ENCODE measurements around the gene PAX7. TPM values are rescaled to one million over a fixed set of nuclear protein-coding genes. Genes with fewer than 3 reads are reported as not detected.
A peak's percentile ranks its signal among the peaks of the same experiment; 100 is the strongest.

Gene PAX7
- total and polyA plus RNA-seq, 2 donors (not counting 3 experiments of a cell fraction or from before 2014, with no cell fraction given) = not detected

DNA sequence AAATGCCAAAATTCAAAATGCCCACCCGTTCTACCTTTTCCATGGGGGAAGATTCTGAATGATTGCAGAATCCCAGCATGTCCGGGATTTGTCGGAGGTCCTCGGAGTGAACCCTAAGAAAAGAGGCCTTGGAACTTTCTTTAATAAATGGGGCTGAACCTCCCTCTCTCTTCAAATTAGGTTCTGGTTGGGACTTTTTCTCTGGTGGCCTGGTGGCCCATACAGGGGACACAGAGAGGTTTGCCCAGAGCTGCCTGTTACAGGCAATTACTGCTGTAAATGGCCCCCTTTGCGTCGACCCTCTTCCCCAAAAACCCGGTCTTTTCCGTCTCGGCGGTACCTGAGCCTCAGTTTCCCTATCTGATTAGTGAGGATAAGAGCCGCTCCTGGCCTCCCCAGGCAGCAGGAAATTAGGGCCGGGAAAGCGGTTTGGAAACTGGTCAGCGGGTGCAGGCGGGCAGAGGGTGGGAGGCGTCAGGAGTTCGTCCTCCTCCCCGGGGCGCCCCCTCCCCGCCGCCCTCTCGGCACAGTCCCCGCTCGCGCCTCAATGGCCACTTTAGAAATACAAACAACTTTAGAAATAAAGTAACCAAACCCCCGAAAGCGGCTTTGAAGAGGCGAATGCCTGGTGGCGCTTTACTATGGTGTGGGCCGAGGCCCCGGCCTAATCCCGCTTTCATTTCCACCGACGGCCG lies 15.6 kb downstream of the PAX7 start:
- H2AFZ ChIP-seq (ENCODE audit: low read depth, low read length) = no peak overlapping the region

DNA sequence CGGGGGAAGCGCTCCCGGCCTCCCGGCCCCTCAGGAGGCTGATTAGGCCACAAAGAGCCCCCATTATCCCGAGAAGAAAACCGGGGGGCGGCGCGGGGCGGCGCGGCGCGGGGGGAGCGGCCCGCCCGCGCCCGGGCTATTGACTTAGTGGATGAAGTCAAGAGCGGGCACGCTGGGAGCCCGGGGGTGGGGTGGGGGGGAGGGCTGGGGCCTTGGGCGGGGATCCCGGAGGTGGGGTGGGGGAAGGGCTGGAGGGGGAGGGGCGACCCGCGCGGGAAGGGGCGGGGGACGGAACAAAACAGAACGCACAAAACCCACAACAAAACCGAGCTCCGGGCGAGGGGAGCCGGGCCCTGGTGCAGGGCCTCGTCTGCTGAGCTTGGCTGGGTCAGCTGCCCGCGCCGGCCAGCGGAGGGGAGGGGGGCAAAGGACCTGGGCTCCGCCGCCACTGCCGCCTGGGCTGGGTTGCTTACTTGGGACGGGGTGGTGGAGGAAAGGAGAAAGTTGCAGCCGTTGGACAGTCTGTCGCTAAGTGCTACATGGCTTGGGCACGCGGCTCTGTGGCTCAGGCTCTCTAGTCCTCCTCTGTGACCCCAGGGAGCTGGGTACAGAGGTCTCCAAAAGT lies 16.3 kb downstream of the PAX7 start:
- no peak for FAIRE-seq
- no peak overlapping the region for H3K9ac ChIP-seq (replicated peaks; ENCODE audit: extremely low read depth, insufficient read depth, low read length)
- BruUV-seq (replicated peaks) = no TSS peak

More for the DNA sequence above, 15.6 kb downstream of the PAX7 start:
- Histone ChIP-seq H3K4me1 (ENCODE audit: control insufficient read depth, extremely low read depth, insufficient read depth, low read length) (no peaks in the 10 kb centered on the region), H3K36me3 (ENCODE audit: control insufficient read depth in 2 of 2, extremely low read depth in 1 of 2, insufficient read depth in 2 of 2, low read length in 2 of 2) (no peaks in the 10 kb centered on the region), H3K79me2 (ENCODE audit: control insufficient read depth, insufficient read depth, low read length) (no peaks in the 10 kb centered on the region), H3K9me3 (replicated peaks; ENCODE audit: control insufficient read depth, insufficient read depth, low read length) (no peaks in the 10 kb centered on the region), H3K4me2 (ENCODE audit: insufficient read depth, low read length) (no peak overlapping the region), H3K9ac (replicated peaks; ENCODE audit: extremely low read depth, insufficient read depth, low read length) (no peak overlapping the region), H3K9me1 (replicated peaks; ENCODE audit: control insufficient read depth, extremely low read depth, insufficient read depth, low read length) (no peaks in the 10 kb centered on the region), H3K27ac (ENCODE audit: insufficient read depth, low read depth, low read length) (no peak overlapping the region), H3K4me3 (replicated peaks in 1 of 3; ENCODE audit: insufficient read depth in 1 of 3, low read depth in 1 of 3, low read length in 3 of 3) (no peak overlapping the region), H4K20me1 (replicated peaks; ENCODE audit: control insufficient read depth, extremely low read depth, insufficient read depth, low read length) (no peaks in the 10 kb centered on the region), H3K27me3 (ENCODE audit: control insufficient read depth in 2 of 2, insufficient read depth in 2 of 2, low read length in 2 of 2) (peaks cover 67 to 74% of the 10 kb centered on the region in 2 experiments)
- peak; percentile 57 for TF ChIP-seq EZH2 (IDR thresholded peaks at IDR 0.05; ENCODE audit: borderline replicate concordance, low read depth, low read length, severe bottlenecking)
- no peak for TF ChIP-seq MYC (IDR thresholded peaks at IDR 0.05; ENCODE audit: low read depth, low read length)
- no peak for TF ChIP-seq JUN (IDR thresholded peaks at IDR 0.05; ENCODE audit: borderline replicate concordance, insufficient read depth, insufficient read length, low read depth)
- ChIA-PET CTCF (no interaction called here), POLR2A (no interaction called here)
- FAIRE-seq (no peak), DNase-seq (ENCODE audit: low read depth, low spot score) (no peak)
- dilution Hi-C loops (cut with MboI; ENCODE audit: extremely low pct_ligation_motif_present, low sequenced_read_pairs) = no loop called here
- intact Hi-C loops (cut with micrococcal nuclease) = no loop called here
- BruUV-seq (replicated peaks) = no TSS peak

More for the DNA sequence above, 16.3 kb downstream of the PAX7 start:
- ChIA-PET CTCF (no interaction called here), POLR2A (no interaction called here)
- H3K4me3 ChIP-seq (replicated peaks in 1 of 3; ENCODE audit: insufficient read depth in 1 of 3, low read depth in 1 of 3, low read length in 3 of 3) = no peak overlapping the region
- H3K9me3 ChIP-seq (replicated peaks; ENCODE audit: control insufficient read depth, insufficient read depth, low read length) = no peaks in the 10 kb centered on the region
- no peaks in the 10 kb centered on the region for H3K4me1 ChIP-seq (ENCODE audit: control insufficient read depth, extremely low read depth, insufficient read depth, low read length)
- intact Hi-C loops (cut with micrococcal nuclease) = no loop called here
- DNase-seq (ENCODE audit: low read depth, low spot score) = no peak
- H3K27ac ChIP-seq (ENCODE audit: insufficient read depth, low read depth, low read length) = no peak overlapping the region
- no peak overlapping the region for H3K4me2 ChIP-seq (ENCODE audit: insufficient read depth, low read length)
- no peaks in the 10 kb centered on the region for H3K9me1 ChIP-seq (replicated peaks; ENCODE audit: control insufficient read depth, extremely low read depth, insufficient read depth, low read length)
- no peaks in the 10 kb centered on the region for H3K79me2 ChIP-seq (ENCODE audit: control insufficient read depth, insufficient read depth, low read length)
- dilution Hi-C loops (cut with MboI; ENCODE audit: extremely low pct_ligation_motif_present, low sequenced_read_pairs) = no loop called here
- TF ChIP-seq FOS (IDR thresholded peaks at IDR 0.05; ENCODE audit: borderline replicate concordance, insufficient read depth, low read length) (no peak), POLR2AphosphoS5 (IDR thresholded peaks at IDR 0.05; ENCODE audit: insufficient read depth, low read depth, low read length) (no peak), GATA2 (IDR thresholded peaks at IDR 0.05; ENCODE audit: insufficient read depth, insufficient read length, low read depth, low read length) (no peak), JUN (IDR thresholded peaks at IDR 0.05; ENCODE audit: borderline replicate concordance, insufficient read depth, insufficient read length, low read depth) (no peak), MYC (IDR thresholded peaks at IDR 0.05; ENCODE audit: low read depth, low read length) (no peak), POLR2A (IDR thresholded peaks at IDR 0.05; ENCODE audit: low read depth, low read length) (no peak), EZH2 (IDR thresholded peaks at IDR 0.05; ENCODE audit: borderline replicate concordance, low read depth, low read length, severe bottlenecking) (no peak)
- TF ChIP-seq, protein P1, sequence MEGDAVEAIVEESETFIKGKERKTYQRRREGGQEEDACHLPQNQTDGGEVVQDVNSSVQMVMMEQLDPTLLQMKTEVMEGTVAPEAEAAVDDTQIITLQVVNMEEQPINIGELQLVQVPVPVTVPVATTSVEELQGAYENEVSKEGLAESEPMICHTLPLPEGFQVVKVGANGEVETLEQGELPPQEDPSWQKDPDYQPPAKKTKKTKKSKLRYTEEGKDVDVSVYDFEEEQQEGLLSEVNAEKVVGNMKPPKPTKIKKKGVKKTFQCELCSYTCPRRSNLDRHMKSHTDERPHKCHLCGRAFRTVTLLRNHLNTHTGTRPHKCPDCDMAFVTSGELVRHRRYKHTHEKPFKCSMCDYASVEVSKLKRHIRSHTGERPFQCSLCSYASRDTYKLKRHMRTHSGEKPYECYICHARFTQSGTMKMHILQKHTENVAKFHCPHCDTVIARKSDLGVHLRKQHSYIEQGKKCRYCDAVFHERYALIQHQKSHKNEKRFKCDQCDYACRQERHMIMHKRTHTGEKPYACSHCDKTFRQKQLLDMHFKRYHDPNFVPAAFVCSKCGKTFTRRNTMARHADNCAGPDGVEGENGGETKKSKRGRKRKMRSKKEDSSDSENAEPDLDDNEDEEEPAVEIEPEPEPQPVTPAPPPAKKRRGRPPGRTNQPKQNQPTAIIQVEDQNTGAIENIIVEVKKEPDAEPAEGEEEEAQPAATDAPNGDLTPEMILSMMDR (IDR thresholded peaks at IDR 0.05; ENCODE audit: extremely low read depth in 1 of 2, insufficient read depth in 1 of 2, low read depth in 1 of 2, low read length in 2 of 2) = no peak
- TF ChIP-seq, protein P2, sequence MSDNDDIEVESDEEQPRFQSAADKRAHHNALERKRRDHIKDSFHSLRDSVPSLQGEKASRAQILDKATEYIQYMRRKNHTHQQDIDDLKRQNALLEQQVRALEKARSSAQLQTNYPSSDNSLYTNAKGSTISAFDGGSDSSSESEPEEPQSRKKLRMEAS (IDR thresholded peaks at IDR 0.05; ENCODE audit: insufficient read depth, insufficient read length) = no peak
- no peak overlapping the region for H2AFZ ChIP-seq (ENCODE audit: low read depth, low read length)
- H4K20me1 ChIP-seq (replicated peaks; ENCODE audit: control insufficient read depth, extremely low read depth, insufficient read depth, low read length) = no peaks in the 10 kb centered on the region
- H3K27me3 ChIP-seq (ENCODE audit: control insufficient read depth in 2 of 2, insufficient read depth in 2 of 2, low read length in 2 of 2) = peaks cover 63 to 69% of the 10 kb centered on the region in 2 experiments
- no peaks in the 10 kb centered on the region for H3K36me3 ChIP-seq (ENCODE audit: control insufficient read depth in 2 of 2, extremely low read depth in 1 of 2, insufficient read depth in 2 of 2, low read length in 2 of 2)
